Neural progenitor cell (in vitro differentiated cells): ENCODE measurements around the gene SNRPB2. TPM values are rescaled to one million over a fixed set of nuclear protein-coding genes. Genes with fewer than 3 reads are reported as not detected.

Source experiments
- DNase-seq: peaks from one replicate; pipeline ENCODE4 v3.0.0-alpha.2; 2016; ENCODE audit warnings: low spot score
- H2AFZ ChIP-seq: fragments of 200-600 bp; sonication (generic); replicated peaks from 2 replicates; pipeline ENCODE4 v1.6.1; 2016; ENCODE audit warnings: antibody characterized with exemption
- H3F3A ChIP-seq: fragments of 200-600 bp; sonication (generic); 2 replicates; pipeline ENCODE4 v1.6.1; 2016; ENCODE audit warnings: antibody characterized with exemption, low read depth
- H3K27ac ChIP-seq: fragments of 200-600 bp; sonication (generic); 2 replicates; pipeline ENCODE4 v1.5.1; 2016; ENCODE audit warnings: mild to moderate bottlenecking
- H3K27me3 ChIP-seq: fragments of 200-600 bp; sonication (generic); 2 replicates; pipeline ENCODE4 v1.6.1; 2016; ENCODE audit warnings: mild to moderate bottlenecking, moderate library complexity
- H3K36me3 ChIP-seq: fragments of 200-600 bp; sonication (generic); 2 replicates; pipeline ENCODE4 v1.5.1; 2016
- H3K4me1 ChIP-seq: fragments of 200-600 bp; sonication (generic); 2 replicates; pipeline ENCODE4 v1.6.1; 2016; ENCODE audit warnings: mixed run types
- H3K4me2 ChIP-seq: fragments of 200-600 bp; sonication (generic); 2 replicates; pipeline ENCODE4 v1.6.1; 2016
- H3K4me3 ChIP-seq: fragments of 200-600 bp; sonication (generic); 2 replicates; pipeline ENCODE4 v1.5.1; 2016
- H3K79me2 ChIP-seq: fragments of 200-600 bp; sonication (generic); 2 replicates; pipeline ENCODE4 v1.6.1; 2016; ENCODE audit warnings: low read depth
- H3K9ac ChIP-seq: fragments of 200-600 bp; sonication (generic); 2 replicates; pipeline ENCODE4 v1.6.1; 2016
- H3K9me3 ChIP-seq: fragments of 200-600 bp; sonication (generic); 2 replicates; pipeline ENCODE4 v1.5.1; 2016; ENCODE audit warnings: low read depth
- H4K20me1 ChIP-seq: fragments of 200-600 bp; sonication (generic); 2 replicates; pipeline ENCODE4 v1.6.1; 2016; ENCODE audit warnings: low read depth
- H3K27ac Mint-ChIP-seq: 3 replicates; pipeline ENCODE4 v1.8.0; 2021; ENCODE audit warnings: mixed read lengths
- H3K27me3 Mint-ChIP-seq: 2 replicates; pipeline ENCODE4 v1.8.0; 2022; ENCODE audit warnings: low read depth, mild to moderate bottlenecking, inconsistent platforms, moderate library complexity, mixed read lengths; ENCODE audit not compliant: insufficient read depth
- H3K36me3 Mint-ChIP-seq: 3 replicates; pipeline ENCODE4 v1.8.0; 2021; ENCODE audit warnings: mixed read lengths
- H3K4me1 Mint-ChIP-seq: 3 replicates; pipeline ENCODE4 v1.8.0; 2021; ENCODE audit warnings: mixed read lengths
- H3K4me3 Mint-ChIP-seq: 3 replicates; pipeline ENCODE4 v1.8.0; 2021; ENCODE audit warnings: mild to moderate bottlenecking, moderate library complexity, mixed read lengths
- H3K9me3 Mint-ChIP-seq: 3 replicates; pipeline ENCODE4 v1.8.0; 2020; ENCODE audit warnings: mixed read lengths
- CTCF ChIP-seq: fragments of 200-600 bp; sonication (generic); IDR thresholded peaks from 2 replicates; pipeline ENCODE4 v1.5.1; 2017; ENCODE audit warnings: antibody characterized with exemption, mild to moderate bottlenecking
- EZH2 ChIP-seq: fragments of 200-600 bp; sonication (generic); IDR thresholded peaks from 2 replicates; pipeline ENCODE4 v1.6.1; 2017; ENCODE audit warnings: antibody characterized with exemption, mild to moderate bottlenecking, moderate library complexity
- EZH2phosphoT487 ChIP-seq: fragments of 200-600 bp; sonication (generic); IDR thresholded peaks from 2 replicates; pipeline ENCODE4 v1.6.1; 2017; ENCODE audit warnings: antibody characterized with exemption
- total RNA-seq: library from RNA; depleted of rRNA; stranded (reverse); fragments of >200 nt; gene quantifications from 2 replicates; pipeline ENCODE4 v1.2.3, GENCODE V29; 2015; ENCODE audit warnings: low replicate concordance

SNRPB2 gene
- total RNA-seq, 1 donor from 2014 or later = 104 TPM

GRCh38 chr20:16771213-16771612 is 41.4 kb downstream of the SNRPB2 start:
- Mint-ChIP-seq H3K4me1 (no peaks in the 10 kb centered on the region), H3K9me3 (no peaks in the 10 kb centered on the region), H3K27me3 (no peaks in the 10 kb centered on the region), H3K27ac (no peak overlapping the region), H3K36me3 (no peaks in the 10 kb centered on the region), H3K4me3 (no peak overlapping the region)
- Histone ChIP-seq H3K4me3 (no peak overlapping the region), H3K4me1 (no peaks in the 10 kb centered on the region), H3K4me2 (no peak overlapping the region), H3K9me3 (no peaks in the 10 kb centered on the region), H4K20me1 (no peaks in the 10 kb centered on the region), H3K36me3 (no peaks in the 10 kb centered on the region), H3F3A (no peaks in the 10 kb centered on the region), H3K27ac (no peak overlapping the region), H2AFZ (no peak overlapping the region), H3K27me3 (no peaks in the 10 kb centered on the region), H3K9ac (no peak overlapping the region), H3K79me2 (no peaks in the 10 kb centered on the region)
- no peak for DNase-seq
- no peak for TF ChIP-seq CTCF
- TF ChIP-seq EZH2phosphoT487 = no peak
- no peak for TF ChIP-seq EZH2

- TF ChIP-seq EZH2 (no peak), CTCF (no peak), EZH2phosphoT487 (no peak)
- H4K20me1 ChIP-seq = no peaks in the 10 kb centered on the region
- Mint-ChIP-seq H3K36me3 (no peaks in the 10 kb centered on the region), H3K27ac (no peak overlapping the region), H3K9me3 (no peaks in the 10 kb centered on the region), H3K4me1 (no peaks in the 10 kb centered on the region), H3K4me3 (no peak overlapping the region), H3K27me3 (no peaks in the 10 kb centered on the region)
- H3K27ac ChIP-seq = no peak overlapping the region
- DNase-seq = no peak
- no peaks in the 10 kb centered on the region for H3K27me3 ChIP-seq
- H3K79me2 ChIP-seq = no peaks in the 10 kb centered on the region
- H3K4me3 ChIP-seq = no peak overlapping the region
- H3K36me3 ChIP-seq = no peaks in the 10 kb centered on the region
- H3K9ac ChIP-seq = no peak overlapping the region
- no peaks in the 10 kb centered on the region for H3K4me1 ChIP-seq
- H3K4me2 ChIP-seq = no peak overlapping the region
- H3F3A ChIP-seq = no peaks in the 10 kb centered on the region
- no peak overlapping the region for H2AFZ ChIP-seq
- no peaks in the 10 kb centered on the region for H3K9me3 ChIP-seq
These were observed 46.1 kb downstream of the SNRPB2 start for GRCh38 chr20:16775961-16776360.

GRCh38 chr20:16777126-16777525 is 47.3 kb downstream of the SNRPB2 start:
- H3K4me2 ChIP-seq = no peak overlapping the region
- H2AFZ ChIP-seq = no peak overlapping the region
- Mint-ChIP-seq H3K27ac (no peak overlapping the region), H3K36me3 (no peaks in the 10 kb centered on the region), H3K4me3 (no peak overlapping the region), H3K9me3 (peaks cover 2% of the 10 kb centered on the region), H3K4me1 (no peaks in the 10 kb centered on the region), H3K27me3 (no peaks in the 10 kb centered on the region)
- no peaks in the 10 kb centered on the region for H3K27me3 ChIP-seq
- H3K9ac ChIP-seq = no peak overlapping the region
- no peak overlapping the region for H3K4me3 ChIP-seq
- H3K79me2 ChIP-seq = no peaks in the 10 kb centered on the region
- no peaks in the 10 kb centered on the region for H3K36me3 ChIP-seq
- no peaks in the 10 kb centered on the region for H3F3A ChIP-seq
- no peak for TF ChIP-seq EZH2phosphoT487
- no peak for TF ChIP-seq EZH2
- no peak for TF ChIP-seq CTCF
- H3K27ac ChIP-seq = no peak overlapping the region
- DNase-seq = no peak
- H3K4me1 ChIP-seq = no peaks in the 10 kb centered on the region
- H4K20me1 ChIP-seq = no peaks in the 10 kb centered on the region
- H3K9me3 ChIP-seq = no peaks in the 10 kb centered on the region

GRCh38 chr20:16778159-16778558 is 48.3 kb downstream of the SNRPB2 start:
- Histone ChIP-seq H3K4me1 (no peaks in the 10 kb centered on the region), H3K9me3 (no peaks in the 10 kb centered on the region), H4K20me1 (no peaks in the 10 kb centered on the region), H3F3A (no peaks in the 10 kb centered on the region), H3K36me3 (no peaks in the 10 kb centered on the region), H2AFZ (no peak overlapping the region), H3K9ac (no peak overlapping the region), H3K4me3 (no peak overlapping the region), H3K79me2 (no peaks in the 10 kb centered on the region), H3K27ac (no peak overlapping the region), H3K27me3 (no peaks in the 10 kb centered on the region), H3K4me2 (no peak overlapping the region)
- Mint-ChIP-seq H3K4me3 (no peak overlapping the region), H3K4me1 (no peaks in the 10 kb centered on the region), H3K36me3 (no peaks in the 10 kb centered on the region), H3K9me3 (peaks cover 6% of the 10 kb centered on the region), H3K27ac (no peak overlapping the region), H3K27me3 (no peaks in the 10 kb centered on the region)
- TF ChIP-seq EZH2 (no peak), EZH2phosphoT487 (no peak), CTCF (no peak)
- no peak for DNase-seq
